NT2/D1 (cell line): ENCODE data around the gene SCUBE3.

Experiments used
- YY1 ChIP-seq: IDR thresholded peaks from 2 replicates; pipeline ENCODE4 v1.6.1; 2011; ENCODE audit not compliant: insufficient read length, insufficient read depth
- ZNF274 ChIP-seq: IDR thresholded peaks from 2 replicates; pipeline ENCODE4 v1.6.1; 2011; ENCODE audit warnings: mild to moderate bottlenecking, low read depth, low read length

DNA sequence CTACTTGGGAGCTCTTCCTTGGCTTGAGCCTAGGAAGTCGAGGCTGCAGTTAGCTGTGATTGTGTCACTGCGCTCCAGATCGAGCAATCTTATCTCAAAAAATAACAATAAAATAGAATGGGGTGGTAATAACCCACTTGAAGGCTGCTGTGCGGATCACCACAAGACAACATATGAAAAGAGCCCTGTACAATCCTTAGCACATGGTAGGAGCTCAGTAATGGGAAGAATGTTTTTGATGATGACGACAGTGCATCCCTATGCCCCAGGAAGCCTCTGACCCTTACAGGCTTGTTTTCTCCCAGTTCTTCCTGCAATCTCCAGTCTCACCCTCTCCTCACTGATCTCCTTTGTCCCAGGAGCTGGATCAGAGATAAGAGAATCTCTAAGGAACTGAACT, 15.5 kb downstream of the SCUBE3 start:
- TF ChIP-seq YY1 (no peak), ZNF274 (no peak)
